Measurements from ENCODE around the gene DNTTIP2. TPM values are rescaled to one million over a fixed set of nuclear protein-coding genes. Genes with fewer than 3 reads are reported as not detected.
A peak's percentile ranks its signal among the peaks of the same experiment; 100 is the strongest.

DNTTIP2 gene
- polyA plus RNA-seq, 2 of the 4 experiments (the other 2 are of a cell fraction): 41.5 to 42.0 TPM

GRCh38 chr1:93844262-93845045 is 34.6 kb downstream of the DNTTIP2 start:
- FAIRE-seq (no peak), ATAC-seq (no peak), DNase-seq (ENCODE audit: low read depth in 1 of 2, low spot score in 1 of 2) (peak; percentile 54 to 76)
- Histone ChIP-seq H3K4me3 (no peak overlapping the region), H3K27ac (peak overlapping the region; percentile 84 to 95), H3K4me1 (peaks cover 26% of the 10 kb centered on the region), H3K9me3 (no peaks in the 10 kb centered on the region), H3K4me2 (peak overlapping the region; percentile 87)
- TF ChIP-seq RCOR1 (IDR thresholded peaks at IDR 0.05; ENCODE audit: low read depth, low read length) (no peak), NPAS2 (CRISPR knock-in tag; IDR thresholded peaks at IDR 0.05; ENCODE audit: borderline replicate concordance) (no peak), GATA3 (IDR thresholded peaks at IDR 0.05; ENCODE audit: borderline replicate concordance) (no peak), CEBPB (IDR thresholded peaks at IDR 0.05) (peak in 1 of 2 experiments; percentile 55; a peak in 2 of 4 replicates), PHF8 (IDR thresholded peaks at IDR 0.05; ENCODE audit: borderline replicate concordance, low read depth) (no peak), FOSB (CRISPR knock-in tag; IDR thresholded peaks at IDR 0.05) (no peak), RAD21 (conservative IDR thresholded peaks at IDR 0.05 in 1 of 2, IDR thresholded peaks at IDR 0.05 in 1 of 2) (peak; percentile 78 to 87), SMC3 (IDR thresholded peaks at IDR 0.05) (peak; percentile 78), MYC (IDR thresholded peaks at IDR 0.05; ENCODE audit: borderline replicate concordance, low read length) (no peak), ZFP36 (IDR thresholded peaks at IDR 0.05; ENCODE audit: borderline replicate concordance, partially characterized antibody) (no peak), SREBF2 (IDR thresholded peaks at IDR 0.05) (no peak), NFE2L2 (conservative IDR thresholded peaks at IDR 0.05; ENCODE audit: low read length) (no peak), CTCF (IDR thresholded peaks at IDR 0.05) (peak; percentile 64), HOXB5 (CRISPR knock-in tag; IDR thresholded peaks at IDR 0.05) (no peak), JUNB (IDR thresholded peaks at IDR 0.05) (no peak), BHLHE40 (IDR thresholded peaks at IDR 0.05; ENCODE audit: low read depth, low read length) (no peak), EP300 (IDR thresholded peaks at IDR 0.05) (no peak)
- TF ChIP-seq, protein P1, sequence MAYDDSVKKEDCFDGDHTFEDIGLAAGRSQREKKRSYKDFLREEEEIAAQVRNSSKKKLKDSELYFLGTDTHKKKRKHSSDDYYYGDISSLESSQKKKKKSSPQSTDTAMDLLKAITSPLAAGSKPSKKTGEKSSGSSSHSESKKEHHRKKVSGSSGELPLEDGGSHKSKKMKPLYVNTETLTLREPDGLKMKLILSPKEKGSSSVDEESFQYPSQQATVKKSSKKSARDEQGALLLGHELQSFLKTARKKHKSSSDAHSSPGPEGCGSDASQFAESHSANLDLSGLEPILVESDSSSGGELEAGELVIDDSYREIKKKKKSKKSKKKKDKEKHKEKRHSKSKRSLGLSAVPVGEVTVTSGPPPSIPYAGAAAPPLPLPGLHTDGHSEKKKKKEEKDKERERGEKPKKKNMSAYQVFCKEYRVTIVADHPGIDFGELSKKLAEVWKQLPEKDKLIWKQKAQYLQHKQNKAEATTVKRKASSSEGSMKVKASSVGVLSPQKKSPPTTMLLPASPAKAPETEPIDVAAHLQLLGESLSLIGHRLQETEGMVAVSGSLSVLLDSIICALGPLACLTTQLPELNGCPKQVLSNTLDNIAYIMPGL (CRISPR knock-in tag; IDR thresholded peaks at IDR 0.05; ENCODE audit: borderline replicate concordance): no peak
- 37% methylated on average over 8 of the region's 8 CpGs for WGBS (ENCODE audit: missing lambda C conversion rate)
- ChIA-PET CTCF (interaction anchor here (0.6 to 6.3 kb wide), 47 partner anchors 10 to 675 kb away, joined by 3 to 63 read pairs (median 4); partner anchors contain the start of genes BCAR3 and FNBP1L), POLR2A (interaction anchor here (0.6 to 1.7 kb wide), 5 partner anchors 11 to 893 kb away, joined by 3 to 7 read pairs (median 4); no protein-coding TSS in a partner anchor)

GRCh38 chr1:93842750-93843500 is 36.1 kb downstream of the DNTTIP2 start:
- WGBS (ENCODE audit: missing lambda C conversion rate): 87% methylated on average over 5 of the region's 5 CpGs
- no peak for FAIRE-seq
- TF ChIP-seq FOSB (CRISPR knock-in tag; IDR thresholded peaks at IDR 0.05) (no peak), RFX5 (IDR thresholded peaks at IDR 0.05) (no peak), HEYL (CRISPR knock-in tag; IDR thresholded peaks at IDR 0.05) (no peak), HOXB13 (CRISPR knock-in tag; IDR thresholded peaks at IDR 0.05; ENCODE audit: low read depth) (no peak), FOXS1 (CRISPR knock-in tag; IDR thresholded peaks at IDR 0.05) (no peak), MAZ (IDR thresholded peaks at IDR 0.05; ENCODE audit: borderline replicate concordance, low read depth, low read length) (no peak), ATOH8 (CRISPR knock-in tag; IDR thresholded peaks at IDR 0.05; ENCODE audit: low read depth) (no peak), CTCF (IDR thresholded peaks at IDR 0.05) (no peak), JUN (IDR thresholded peaks at IDR 0.05) (no peak), ZNF302 (CRISPR knock-in tag; IDR thresholded peaks at IDR 0.05) (no peak), GATA3 (IDR thresholded peaks at IDR 0.05; ENCODE audit: borderline replicate concordance) (no peak), E2F6 (IDR thresholded peaks at IDR 0.05; ENCODE audit: borderline replicate concordance, low read depth) (no peak)

More at GRCh38 chr1:93842750-93843500, 36.1 kb downstream of the DNTTIP2 start:
- Histone ChIP-seq H3K9me3 (no peaks in the 10 kb centered on the region), H3K4me3 (no peak overlapping the region), H3K27ac (0 out of 6 replicates have a peak overlapping the region, but pooled peaks of 1 of the 2 experiments have one; percentile 17), H3K4me2 (no peak overlapping the region), H3K4me1 (peaks cover 27% of the 10 kb centered on the region)
- CTCF ChIA-PET: interaction anchor here (0.6 to 6.3 kb wide), 13 partner anchors 15 to 395 kb away, joined by 3 to 63 read pairs (median 4); partner anchors contain the start of genes BCAR3 and FNBP1L
- POLR2A ChIA-PET: interaction anchor here (1.7 kb wide), 1 partner anchor 213 kb away, joined by 7 read pairs; no protein-coding TSS in a partner anchor
- DNase-seq (ENCODE audit: low read depth in 1 of 2, low spot score in 1 of 2) (no peak), ATAC-seq (no peak)

Measured in A549 (cell line).